Testis (tissue), 2 donors: ENCODE measurements around the gene SELENOI.

ENCODE experiments used
- POLR2A ChIP-seq: fragments of 450-650 bp; IDR thresholded peaks from one replicate; pipeline ENCODE4 v1.6.1; 2017; ENCODE audit warnings: antibody characterized with exemption, mild to moderate bottlenecking, moderate library complexity
- TF ChIP-seq, protein P1 (sequence below), 3 experiments: fragments of 450-650 bp in 2 of 3; fragments of 200-600 bp in 1 of 3; sonication (generic) in 1 of 3; IDR thresholded peaks; one replicate each; pipeline ENCODE4 v1.5.1; 2016 to 2019; ENCODE audit warnings: antibody characterized with exemption in 3 of 3, mild to moderate bottlenecking in 2 of 3, moderate library complexity in 1 of 3

DNA sequence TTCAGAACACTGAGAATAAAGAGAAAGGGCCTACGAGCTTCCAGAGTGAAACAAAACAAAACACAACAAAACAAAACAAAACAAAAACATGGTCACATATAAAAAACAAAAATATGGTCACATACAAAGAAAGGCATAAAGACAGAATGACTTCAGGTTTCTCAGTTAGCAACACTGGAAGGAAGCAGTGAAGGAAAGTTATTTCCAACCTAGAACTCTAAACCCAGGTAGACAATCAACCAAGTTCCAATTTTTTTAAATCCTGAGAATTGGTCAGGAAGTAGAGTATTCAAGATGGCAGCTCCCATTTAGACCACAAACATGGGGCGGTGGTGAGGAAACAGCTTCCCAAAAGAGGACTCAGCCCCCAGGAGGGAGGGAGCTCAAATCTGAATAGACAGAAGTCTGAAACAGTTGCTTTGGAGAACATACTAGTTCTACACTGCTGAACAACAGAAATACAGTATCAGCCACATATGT is 64.9 kb downstream of the SELENOI start:
- TF ChIP-seq, protein P1, sequence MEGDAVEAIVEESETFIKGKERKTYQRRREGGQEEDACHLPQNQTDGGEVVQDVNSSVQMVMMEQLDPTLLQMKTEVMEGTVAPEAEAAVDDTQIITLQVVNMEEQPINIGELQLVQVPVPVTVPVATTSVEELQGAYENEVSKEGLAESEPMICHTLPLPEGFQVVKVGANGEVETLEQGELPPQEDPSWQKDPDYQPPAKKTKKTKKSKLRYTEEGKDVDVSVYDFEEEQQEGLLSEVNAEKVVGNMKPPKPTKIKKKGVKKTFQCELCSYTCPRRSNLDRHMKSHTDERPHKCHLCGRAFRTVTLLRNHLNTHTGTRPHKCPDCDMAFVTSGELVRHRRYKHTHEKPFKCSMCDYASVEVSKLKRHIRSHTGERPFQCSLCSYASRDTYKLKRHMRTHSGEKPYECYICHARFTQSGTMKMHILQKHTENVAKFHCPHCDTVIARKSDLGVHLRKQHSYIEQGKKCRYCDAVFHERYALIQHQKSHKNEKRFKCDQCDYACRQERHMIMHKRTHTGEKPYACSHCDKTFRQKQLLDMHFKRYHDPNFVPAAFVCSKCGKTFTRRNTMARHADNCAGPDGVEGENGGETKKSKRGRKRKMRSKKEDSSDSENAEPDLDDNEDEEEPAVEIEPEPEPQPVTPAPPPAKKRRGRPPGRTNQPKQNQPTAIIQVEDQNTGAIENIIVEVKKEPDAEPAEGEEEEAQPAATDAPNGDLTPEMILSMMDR (IDR thresholded peaks at IDR 0.05) = no peak
- TF ChIP-seq POLR2A = no peak
